ENCODE measurements around the gene IBA57.
"Not testable (repeated sequence)": the region's sequence is repeated elsewhere in the genome, so short reads cannot be mapped to it uniquely, and the experiment has no call there.

The IBA57 gene

DNA sequence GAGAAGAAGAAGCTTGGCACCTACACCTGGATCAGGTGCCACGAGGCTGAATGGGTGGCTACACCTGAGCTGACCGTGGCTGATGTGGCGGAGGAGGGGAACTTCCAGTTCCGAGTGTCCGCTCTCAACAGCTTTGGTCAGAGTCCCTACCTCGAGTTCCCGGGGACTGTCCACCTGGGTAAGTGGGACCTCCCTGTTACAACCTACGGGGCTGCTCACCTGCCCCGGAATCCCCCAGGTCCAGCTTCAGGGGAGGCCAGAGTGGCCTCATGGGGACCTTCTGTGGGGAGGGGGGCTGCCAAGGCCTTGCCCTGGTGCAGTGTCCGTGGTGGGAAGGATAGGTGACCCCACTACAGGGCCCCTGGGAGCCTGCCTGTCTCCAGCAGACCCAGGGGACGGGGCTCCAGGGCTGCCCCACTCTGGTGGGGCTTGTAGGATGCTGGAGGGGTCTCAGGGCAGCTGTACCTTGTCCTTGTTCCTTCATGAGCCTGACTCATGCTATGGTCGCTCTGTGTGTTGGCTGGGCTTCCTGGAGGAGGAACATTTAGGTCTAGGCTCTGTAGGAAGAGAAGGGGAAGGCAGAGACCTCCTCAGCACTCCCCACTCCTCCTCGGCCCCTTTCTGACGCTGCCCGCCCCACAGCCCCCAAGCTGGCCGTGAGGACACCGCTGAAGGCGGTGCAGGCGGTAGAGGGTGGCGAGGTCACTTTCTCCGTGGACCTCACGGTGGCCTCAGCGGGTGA lies 49.5 kb downstream of the IBA57 start:
- DNase-seq, result no peak

DNA sequence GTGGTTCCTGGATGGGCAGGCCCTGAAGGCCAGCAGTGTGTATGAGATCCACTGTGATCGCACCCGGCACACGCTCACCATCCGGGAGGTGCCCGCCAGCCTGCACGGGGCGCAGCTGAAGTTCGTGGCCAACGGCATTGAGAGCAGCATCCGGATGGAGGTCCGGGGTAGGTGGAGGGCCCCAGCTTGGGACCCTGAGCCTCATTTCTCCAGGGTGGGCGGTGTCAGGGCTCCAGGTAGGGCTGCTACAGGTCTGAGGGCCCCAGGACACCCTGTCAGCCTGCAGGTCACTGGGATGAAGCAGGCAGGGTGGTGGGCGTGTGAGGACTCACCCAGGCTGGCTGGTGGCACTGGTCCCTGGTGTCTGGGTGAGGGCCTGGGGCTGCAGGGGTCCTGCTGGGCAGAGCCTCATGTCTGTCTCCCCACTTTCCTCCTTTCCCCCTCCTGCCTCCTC lies 50.1 kb downstream of the IBA57 start:
- no peak for DNase-seq

DNA sequence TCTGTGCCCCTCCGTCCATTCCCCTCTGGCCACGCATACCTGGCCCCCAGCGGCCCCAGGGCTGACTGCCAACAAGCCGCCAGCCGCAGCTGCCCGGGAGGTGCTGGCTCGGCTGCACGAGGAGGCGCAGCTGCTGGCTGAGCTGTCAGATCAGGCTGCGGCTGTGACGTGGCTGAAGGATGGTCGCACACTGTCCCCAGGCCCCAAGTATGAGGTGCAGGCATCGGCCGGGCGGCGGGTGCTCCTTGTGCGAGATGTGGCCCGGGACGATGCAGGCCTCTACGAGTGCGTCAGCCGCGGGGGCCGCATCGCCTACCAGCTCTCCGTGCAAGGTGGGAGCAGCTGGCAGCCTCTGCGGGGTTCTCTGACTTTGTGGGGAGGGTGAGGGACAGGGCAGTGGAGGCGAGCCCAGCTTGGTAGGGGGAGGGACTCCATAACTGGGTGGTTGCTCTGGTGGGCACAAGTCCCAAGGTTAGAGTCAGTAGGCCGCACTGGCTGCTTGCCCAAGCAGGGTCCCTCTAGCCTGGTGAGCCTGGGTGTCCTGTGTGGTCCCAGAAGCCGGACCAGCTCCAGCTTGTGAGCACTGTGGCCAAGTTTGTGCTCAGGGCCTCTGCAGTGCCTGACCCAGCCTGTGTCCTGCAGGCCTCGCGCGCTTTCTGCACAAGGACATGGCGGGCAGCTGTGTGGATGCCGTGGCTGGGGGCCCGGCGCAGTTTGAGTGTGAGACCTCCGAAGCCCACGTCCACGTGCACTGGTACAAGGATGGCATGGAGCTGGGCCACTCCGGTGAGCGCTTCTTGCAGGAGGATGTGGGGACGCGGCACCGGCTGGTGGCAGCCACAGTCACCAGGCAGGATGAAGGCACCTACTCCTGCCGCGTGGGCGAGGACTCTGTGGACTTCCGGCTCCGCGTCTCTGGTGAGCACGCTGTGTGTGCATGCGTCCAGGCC lies 51.0 kb downstream of the IBA57 start:
- no peak for DNase-seq

DNA sequence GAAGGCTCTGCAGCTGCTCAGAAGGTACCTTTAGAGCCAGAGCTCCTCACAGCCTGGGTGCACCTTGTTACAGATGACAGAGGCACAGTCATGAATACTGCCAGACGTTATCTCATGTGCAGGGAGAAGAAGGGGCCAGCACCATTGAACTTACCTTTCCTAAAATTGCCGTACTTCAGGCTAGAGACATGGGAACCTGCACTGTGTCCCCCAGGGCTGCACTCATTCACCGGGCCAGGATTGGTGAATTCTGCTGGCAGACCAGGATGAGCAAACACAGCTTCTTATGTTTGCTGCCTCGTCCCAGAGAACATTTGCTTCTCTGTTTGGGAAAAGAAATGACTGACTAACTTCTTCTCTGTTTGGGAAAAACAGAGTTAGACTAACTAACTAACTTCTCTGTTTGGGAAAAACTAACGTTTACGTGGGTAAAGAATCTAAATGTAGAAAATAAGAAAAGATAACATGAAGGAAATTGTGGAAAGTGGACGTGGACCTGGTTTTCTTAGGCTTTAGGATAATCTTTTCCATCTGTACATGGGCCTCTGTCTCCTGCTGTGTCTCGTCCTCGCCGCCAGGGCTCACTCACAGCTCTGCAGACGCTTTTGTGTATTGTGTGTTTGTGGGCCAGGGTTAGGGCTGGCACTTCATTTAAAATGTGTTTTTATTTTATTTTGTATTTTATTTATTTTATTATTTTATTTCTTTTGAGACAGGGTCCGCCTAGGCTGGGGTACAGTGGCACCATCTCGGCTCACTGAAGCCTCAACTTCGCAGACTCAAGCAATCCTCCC lies 52.1 kb downstream of the IBA57 start:
- DNase-seq, result no peak

DNA sequence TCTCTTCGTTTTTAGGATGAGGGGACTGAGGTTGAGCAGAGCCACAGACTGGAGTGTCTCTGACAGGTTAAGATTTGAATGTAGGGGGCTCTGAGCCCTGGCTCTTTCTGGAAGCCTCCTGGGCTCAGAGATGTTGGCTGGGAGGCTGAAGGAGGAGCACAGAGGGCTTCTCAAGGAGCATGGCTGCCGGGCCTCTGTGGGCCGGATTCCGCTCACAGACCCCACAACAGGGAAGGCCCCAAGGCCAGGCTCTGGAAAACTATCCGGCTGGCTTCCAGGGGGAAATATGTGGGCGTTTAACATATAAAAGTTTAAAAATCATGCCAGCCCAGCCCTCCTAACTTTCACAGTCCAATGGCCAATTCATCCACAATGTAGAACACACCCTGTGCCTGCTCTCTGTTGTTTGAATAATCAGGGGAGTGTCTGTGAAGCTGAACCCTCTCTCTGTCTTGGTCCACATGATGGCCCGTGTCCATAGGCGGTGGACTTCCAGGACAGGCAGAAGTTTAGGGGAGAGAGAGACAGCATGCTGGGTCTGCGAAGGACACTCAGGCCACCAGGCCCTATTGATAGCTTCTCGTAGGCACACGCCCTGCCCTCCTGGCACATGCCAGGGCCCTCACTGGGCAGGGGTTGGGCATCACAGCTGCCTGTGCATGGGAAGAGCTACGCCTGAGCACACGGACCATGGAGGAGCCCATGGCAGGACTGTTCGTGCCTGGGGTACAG lies 53.1 kb downstream of the IBA57 start:
- no peak for DNase-seq

DNA sequence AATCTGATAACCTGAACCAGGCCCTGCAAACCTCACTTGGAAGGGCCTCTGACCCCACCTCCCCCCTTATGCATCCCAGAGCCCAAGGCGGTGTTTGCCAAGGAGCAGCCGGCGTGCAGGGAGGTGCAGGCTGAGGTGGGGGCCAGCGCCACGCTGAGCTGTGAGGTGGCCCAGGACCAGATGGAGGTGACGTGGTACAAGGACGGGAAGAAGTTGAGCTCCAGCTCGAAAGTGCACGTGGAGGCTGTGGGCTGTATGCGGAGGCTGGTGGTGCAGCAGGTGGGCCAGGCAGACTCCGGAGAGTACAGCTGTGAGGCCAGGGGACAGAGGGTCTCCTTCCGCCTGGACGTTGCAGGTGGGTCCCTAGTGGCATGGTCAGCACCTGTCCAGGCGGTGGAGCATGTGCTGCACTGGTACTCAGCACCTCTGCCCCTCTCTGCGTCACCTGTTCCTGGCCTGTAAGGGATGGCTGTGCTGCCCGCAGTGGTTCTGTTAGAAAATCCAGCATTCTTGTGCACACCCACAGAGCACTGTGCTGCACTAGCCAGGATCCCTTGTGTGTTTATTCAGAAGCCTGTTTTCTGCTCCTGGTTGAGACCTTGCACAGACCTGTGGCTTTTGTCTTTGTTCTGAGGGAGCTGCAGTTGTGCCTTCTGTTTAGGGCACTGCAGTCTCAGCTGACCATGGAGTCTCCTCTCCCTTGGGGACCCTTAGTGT lies 53.8 kb downstream of the IBA57 start:
- no peak for DNase-seq

DNA sequence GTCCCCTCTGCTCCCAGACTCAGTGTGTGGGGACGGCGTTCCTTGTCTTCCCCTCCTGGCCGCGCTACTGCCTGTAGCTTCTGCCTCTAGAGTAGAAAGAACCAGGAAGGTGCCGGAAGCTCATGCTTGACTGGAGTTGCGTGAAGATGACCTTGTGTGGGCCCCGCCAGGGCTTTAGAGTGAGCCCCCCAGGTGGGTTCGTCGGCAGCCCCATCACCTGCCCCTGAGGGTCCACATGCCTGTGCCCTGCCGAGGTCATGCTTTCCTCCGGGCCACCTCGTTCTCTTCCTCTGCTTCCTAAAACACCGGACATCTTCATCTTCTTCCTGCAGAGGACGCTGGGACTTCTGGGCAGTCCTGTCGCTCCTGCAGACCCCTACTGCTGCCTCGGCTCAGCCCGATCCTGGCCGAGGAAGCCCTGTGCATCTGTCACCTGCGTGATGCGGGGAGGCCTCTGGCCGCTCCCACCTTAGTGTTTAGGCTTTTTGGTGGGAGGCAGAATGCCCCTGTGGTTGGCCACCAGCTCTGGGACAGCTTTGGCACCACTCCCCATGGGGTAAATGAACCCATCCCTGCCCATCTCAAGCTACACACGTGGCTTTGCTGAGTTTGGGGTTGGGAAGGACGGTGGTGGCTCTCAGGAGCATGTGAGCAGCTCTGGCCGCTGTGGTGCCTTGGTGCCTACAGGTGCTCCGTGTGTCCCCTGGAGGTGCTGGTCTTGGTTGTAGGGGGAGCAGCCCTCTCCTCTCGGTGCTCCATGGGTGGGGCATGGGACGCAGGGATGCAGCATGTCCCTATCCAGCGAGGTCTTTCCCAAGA lies 54.6 kb downstream of the IBA57 start:
- DNase-seq, result no peak

DNA sequence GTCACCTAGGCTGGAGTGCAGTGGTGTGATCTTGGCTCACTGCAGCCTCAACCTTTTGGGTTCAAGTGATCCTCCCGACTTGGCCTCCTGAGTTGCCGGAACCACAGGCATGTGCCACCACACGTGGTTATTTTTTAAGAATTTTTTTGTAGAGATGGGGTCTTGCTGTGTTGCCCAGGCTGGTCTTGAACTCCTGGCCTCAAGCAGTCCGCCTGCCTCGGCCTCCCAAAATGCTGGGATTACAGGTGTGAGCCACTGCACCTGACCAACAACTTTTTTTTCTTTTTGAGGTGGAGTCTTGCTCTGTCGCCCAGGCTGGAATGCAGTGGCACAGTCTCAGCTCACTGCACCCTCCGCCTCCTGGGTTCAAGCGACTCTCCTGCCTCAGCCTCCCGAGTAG lies 55.5 kb downstream of the IBA57 start:
- DNase-seq, result not testable (repeated sequence)

DNA sequence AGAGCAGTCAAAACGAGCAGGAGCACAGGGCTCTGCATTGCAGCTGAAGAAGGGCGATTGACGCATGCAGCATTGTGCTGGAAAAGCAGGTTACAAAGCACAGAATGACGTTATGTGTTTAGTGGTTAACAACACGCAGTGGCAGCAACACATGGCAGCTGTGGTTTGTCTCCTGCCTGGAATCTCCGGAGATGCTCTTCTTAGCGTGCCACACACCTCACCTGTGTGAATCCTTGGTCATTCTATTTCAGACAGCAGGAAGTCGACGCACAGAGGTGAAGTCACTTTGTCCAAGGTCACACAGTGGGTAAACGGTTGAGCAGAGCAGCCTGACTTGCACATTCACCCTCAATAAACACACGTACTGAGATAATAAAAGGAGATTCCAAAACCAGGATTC lies 56.9 kb downstream of the IBA57 start:
- DNase-seq, result no peak

DNA sequence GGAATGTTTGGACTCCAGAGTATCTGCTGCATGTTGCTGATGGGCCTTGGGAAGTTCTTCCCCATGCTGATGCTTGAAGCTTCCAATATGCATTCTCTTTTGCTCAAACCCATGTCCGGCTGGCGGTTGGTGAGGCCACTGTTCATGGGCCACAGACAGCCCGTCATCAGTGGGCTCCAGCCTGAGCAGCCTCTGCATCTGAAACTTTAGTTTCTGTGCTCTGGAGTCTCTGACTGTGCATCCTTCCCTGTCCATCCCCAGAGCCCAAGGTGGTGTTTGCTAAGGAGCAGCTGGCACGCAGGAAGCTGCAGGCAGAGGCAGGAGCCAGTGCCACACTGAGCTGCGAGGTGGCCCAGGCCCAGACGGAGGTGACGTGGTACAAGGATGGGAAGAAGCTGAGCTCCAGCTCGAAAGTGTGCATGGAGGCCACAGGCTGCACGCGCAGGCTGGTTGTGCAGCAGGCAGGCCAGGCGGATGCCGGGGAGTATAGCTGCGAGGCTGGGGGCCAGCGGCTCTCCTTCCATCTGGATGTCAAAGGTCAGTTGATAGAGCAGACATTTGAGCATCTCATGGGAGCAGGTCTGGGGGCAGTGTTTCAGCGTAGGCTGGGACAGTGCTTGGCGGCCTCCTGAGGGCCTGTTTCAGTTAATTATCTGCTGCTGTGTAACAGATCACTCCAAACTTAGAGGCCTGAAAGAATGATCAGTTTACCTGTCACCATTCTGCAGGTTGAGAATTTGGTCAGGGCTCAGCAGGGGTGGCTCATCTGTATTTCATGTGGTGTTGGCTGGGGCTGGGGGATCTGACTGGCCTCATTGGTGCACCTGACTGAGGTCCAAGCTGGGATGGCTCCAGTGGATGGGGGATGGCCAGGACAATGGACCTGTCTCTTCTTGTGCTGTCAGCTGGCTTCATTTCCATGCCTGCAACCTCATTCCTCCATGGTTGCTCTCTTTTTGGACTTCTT lies 58.9 kb downstream of the IBA57 start:
- no peak for DNase-seq

DNA sequence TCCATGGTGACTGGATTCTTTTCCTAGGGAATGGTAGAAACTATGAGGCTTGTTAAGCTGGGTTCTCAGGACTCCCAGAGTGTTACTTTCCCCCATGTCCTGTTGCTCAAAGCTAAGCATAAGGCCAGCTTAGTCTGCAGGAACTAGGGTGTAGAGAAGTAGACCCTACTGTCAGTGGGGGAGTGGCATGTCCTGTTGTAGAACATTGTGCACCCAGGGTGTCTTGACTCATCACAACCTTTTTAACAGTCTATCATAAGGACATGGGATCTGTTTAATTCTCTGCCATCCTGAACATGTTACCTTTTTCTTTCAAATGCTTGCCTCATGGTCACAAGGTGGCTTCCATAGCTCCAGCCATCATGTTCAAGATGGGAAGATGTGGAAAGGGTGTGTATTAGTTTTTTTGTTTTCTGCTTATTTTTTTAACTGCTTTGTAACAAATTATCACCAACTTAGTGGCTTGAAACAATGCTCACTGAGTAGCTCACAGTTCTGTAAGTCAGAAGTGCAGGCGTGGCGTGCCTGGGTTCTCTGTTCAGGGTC lies 59.6 kb downstream of the IBA57 start:
- DNase-seq, result no peak

DNA sequence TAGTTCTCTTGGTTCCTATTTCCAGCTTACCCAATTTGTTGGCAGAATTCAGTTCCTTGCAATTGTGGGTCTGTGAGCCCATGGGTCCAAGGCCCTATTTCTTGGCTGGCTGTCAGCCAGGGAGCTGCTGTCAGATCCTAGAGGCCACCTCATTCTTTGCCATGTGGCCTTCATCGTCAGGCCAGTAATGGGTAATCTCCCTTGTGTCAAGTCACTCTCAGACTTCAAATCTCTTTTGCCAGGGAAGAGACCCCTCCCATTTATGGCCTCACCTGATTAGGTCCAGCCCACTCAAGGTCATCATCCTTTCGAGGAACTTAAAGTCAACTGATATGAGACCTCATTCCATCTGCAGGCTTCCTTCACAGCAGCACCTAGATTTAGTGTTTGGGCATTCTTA lies 60.1 kb downstream of the IBA57 start:
- no peak for DNase-seq

DNA sequence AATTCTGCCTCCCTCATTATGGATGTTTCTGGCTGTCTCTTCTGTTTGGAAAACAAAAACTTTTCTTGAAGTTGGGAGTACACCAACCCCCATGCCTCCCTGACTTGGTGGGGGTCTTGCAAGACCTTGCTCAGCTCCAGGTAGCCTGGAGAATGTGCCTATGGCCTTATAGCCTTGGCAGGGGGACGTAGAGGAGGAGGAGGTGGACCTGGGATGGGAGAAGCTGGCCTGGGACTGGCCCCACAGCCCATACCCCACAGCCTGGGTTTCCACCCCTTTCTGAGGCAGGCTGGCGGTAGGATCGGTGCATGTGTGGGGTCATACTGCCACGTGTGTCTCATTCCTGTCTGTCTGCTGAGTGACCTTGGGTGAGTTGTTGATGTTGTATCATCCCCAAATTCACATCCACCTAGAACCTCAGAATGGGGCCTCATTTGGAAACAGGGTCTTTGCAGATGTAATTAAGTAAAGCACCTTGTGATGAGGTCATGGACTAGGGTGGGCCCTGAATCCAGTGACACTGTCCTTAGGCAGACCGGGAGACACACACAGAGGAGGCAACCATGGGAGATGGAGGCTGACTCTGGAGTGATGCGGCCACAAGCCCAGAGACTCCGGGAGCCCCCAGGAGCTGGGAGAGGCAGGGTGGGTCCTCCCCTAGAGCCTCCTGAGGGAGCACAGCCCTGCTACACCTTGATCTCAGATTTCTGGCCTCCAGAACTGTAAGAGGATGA lies 60.7 kb downstream of the IBA57 start:
- no peak for DNase-seq

DNA sequence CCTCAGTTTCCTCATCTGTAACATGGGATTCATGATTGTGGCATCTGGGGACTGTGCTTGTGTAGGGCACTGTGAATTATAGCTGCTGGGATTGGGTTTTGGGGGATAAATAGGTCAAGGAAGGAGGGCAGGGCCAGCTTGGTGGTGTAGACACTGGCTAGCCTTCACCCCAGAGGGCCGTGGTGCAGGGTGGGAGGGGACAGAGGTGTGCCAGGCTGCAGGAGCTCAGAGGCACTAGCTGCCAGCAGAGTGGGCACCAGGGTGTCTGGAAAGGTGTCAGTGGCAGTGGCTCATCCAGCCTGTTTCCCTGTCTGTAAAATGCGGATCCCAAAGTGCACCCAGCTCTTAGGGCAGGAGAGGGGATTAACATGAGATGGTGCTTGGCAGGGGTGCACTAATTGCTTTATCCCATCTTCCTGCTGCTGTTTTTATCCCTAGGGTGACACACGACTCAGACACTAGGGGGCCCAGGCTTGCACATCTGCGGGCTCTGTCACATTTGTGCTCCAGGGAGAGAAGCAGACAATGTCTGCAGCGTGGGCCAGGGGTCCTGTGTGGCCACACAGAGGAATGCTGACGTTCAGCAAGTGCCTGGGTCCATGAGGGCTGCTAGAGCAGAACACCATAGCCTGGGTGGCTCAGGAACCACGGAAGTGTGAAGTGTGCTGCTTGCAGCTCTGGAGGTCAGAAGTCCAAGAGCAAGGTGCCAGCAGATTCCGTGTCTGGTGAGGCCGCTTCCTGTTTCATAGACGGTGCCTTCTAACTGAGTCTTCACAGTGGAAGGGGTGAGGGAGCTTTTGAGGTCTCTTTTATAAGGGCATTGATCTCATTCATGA lies 61.6 kb downstream of the IBA57 start:
- peak; percentile 23 for DNase-seq

DNA sequence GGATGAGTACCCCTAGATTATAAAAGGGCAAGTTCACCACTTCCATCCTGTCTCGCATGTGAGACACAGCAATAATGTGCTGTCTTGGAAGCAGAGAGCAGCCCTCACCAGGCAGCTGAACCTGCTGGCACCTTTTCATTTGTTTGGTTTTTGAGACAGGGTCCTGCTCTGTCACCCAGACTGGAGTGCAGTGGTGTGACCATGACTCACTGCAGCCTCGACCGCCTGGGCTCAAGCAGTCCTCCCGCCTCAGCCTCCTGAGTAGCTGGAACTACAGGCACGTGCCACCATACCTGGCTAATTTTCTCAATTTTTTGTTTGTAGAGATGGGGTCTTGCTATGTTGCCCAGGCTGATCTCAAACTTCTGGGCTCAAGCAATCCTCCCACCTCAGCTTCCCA lies 62.5 kb downstream of the IBA57 start:
- not testable (repeated sequence) for DNase-seq

DNA sequence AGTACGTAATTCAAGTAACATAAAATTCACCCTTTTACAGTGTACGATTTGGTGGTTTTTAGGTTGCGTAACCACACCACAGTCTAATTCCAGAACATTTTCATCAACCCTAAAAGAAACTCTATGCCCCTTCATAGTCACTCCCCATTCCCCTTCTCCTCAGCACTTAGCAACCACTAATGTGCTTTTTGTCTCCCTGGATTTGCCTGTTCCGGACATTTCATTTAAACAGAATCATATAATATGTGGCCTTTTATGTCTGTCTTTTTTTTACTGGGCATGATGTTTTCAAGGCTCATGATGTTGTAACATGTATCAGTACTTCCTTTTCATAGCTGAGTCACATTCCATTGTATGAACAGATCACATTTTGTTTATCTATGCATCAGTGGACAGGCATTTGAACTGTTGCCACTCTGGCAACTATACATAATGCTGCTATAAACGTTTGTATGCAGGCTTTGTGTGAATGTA lies 63.0 kb downstream of the IBA57 start:
- DNase-seq, result no peak

DNA sequence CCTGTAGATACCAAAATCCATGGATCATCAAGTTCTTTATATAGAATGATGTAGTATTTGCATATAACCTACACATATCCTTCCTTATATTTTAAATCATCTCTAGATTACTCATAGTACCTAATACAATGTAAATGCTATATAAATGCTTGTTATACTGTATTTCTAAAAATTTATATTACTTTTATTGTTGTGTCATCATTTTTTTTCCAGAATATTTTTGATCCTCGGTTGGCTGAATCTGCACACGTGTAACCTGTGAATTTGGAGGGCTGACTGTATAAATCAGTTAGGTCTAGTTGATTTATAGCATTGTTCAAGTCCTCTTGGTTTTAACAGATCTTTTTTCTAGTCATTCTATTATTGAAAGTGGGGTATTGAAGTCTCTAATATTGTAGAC lies 65.6 kb downstream of the IBA57 start:
- no peak for DNase-seq
